ENCODE results near the gene ZBTB40. TPM values are rescaled to one million over a fixed set of nuclear protein-coding genes. Genes with fewer than 3 reads are reported as not detected.

Gene ZBTB40
- polyA plus RNA-seq, 3 donors: 3.5 to 5.1 (median 5.1) TPM

DNA sequence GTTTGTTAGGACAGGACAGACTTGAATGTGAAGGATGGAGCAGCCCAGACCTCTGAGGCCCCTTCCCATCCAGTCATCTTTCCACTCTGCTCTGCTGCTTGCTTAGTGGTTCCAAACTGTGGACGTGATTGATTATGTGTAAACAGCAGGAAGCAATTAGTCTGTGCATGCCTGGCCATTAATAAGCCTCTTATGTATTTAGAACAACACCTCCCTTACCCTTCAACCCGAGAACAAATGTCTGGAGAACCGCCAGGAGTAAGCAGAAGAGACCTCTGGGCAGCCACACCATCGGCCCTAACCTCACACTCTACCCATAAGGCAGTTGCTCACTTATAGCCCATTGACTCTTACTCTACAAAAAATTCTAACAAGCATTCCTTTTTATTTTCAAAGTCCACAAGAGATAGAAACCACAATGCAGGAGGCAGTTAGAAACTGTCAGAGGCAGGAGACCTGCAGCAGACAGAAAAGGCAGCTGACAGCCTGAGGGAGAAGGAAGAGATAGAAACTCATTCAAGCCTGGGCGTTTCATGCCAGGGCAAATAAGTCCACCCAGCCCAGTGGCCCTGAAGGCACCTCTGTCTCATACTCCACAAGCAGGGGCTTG, 105.8 kb downstream of the ZBTB40 start:
- H3K27ac ChIP-seq (ENCODE audit: low read depth, low read length): no peak overlapping the region
- 36 to 51% (median 50%) methylated on average over 5 of the region's 5 CpGs for WGBS, 3 donors

DNA sequence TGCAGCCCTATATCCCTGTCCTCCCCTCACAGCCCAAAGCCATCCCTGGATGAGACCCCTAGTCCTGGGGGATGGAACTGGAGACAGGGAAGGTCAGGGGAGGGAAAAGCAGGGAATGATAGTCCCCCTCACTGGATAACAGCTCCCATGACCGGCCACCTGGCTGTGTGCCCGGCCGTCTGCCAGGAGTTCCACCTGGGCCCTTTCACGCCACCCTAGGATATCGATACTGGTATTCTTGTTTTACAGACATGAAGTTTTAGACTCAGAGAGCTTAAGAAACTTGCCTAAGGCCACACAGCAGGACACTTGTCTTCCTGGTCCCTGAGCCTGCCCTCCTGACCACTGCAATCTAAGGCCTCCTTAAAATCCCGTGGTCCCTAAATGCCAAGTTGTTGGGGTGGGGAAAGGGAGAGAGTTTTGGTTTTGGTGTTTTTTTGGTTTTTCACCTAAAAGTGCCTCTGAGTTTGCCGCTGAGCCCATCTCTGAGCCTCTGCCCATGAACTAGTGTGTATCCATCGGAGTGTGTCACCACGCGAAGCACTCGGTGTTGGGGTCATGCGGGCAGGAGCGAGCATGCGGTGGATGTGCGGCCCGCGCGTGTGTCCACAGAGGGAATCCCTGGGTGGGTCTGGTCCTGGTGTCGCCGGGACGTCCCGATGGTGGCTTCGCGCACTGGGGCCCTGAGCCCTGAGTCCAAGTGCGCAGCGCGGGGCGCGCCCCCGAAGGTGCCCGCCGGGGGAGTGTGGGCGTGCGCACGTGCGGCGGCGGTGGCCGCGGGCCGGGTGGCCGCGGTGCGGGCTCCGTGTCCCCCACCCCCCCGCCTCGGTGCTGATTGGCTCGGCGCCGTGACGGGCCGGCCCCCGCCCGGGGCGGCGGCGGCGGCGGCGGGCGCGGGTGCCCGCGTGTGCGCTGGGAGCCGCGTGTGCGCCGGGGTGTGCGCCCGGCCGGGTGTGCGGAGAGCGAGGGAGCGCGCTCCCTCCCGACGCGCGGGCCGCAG, 111.2 kb downstream of the ZBTB40 start, which contains the start of gene EPHA8:
EPHA8 (plus strand) TSS at position 906 of the 1,000 bp plus-strand sequence. CDS start 147 bp downstream, outside the sequence.
- H3K27ac ChIP-seq (ENCODE audit: low read depth, low read length): no peak within 1 kb of the TSS
- 7 to 14% (median 8%) methylated on average over 40 to 81 of the region's 81 CpGs for WGBS, 3 donors

DNA sequence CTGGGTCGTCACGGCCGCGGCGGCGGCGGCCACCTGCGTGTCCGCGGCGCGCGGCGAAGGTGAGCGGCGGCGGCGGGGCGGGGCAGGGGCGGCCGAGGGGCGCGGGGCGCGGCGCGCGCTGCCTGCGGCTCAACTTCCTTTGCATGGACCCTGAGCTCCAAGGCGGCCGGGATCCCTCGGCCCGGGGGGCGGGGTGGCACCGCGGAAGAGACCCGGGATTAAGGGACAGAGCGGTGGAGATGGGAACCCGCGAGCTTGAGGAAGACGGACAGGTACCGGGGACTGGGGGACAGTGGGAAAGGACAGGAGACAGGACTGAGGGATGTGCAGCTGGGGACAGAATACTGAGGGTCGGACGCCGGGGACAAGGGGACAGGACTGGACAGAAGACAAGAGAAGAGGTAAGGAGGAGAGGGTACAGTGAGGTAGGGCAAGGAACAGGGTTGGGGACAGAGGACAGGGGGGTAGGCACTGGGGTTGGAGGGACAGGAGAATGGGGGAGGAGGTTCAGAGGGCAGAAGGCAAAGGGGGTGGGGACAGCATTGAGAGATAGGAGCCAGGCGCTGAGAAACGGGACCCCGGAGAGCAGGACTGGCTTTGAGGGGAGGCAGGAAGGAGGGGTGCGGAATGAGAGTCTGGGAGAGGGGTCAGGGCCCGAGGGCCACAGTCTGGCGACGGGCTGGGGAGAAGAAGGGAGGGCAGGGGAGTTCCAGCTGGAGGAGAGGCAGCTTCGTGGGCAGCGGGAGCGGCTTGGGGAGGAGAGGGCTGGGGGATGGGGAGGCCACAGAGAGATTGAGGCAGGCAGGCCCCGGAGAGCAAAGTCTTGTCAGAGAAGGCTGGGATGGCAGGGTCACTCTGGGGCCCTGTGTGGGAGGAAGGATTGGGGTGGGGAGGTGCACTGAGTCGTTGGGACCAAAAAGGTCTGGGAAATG, 112.3 kb downstream of the ZBTB40 start:
- WGBS, 3 donors: 4 to 16% (median 4%) methylated on average over 40 to 57 of the region's 57 CpGs
- H3K27ac ChIP-seq (ENCODE audit: low read depth, low read length): no peak overlapping the region

DNA sequence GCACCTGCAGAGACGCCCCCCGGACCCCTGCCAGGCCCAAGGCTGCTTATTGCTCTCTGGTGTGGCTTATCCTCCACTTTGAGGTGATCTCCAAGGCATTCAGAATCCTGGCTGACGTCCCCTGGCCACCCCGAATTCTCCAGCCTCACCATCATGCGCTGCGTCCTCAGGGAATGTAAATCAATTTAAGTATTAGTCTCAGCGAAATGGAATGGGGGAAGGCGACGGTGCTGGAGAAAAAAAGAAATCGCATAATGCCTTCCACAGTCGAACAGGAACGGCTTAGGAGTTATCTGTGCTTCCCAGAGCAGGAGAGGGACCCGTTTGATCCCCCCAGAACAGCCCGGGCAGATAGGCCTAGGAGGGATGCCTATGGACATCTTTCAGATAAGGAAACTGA, 114.5 kb downstream of the ZBTB40 start:
- 79 to 91% (median 83%) methylated on average over 14 of the region's 14 CpGs for WGBS, 3 donors
- no peak overlapping the region for H3K27ac ChIP-seq (ENCODE audit: low read depth, low read length)

DNA sequence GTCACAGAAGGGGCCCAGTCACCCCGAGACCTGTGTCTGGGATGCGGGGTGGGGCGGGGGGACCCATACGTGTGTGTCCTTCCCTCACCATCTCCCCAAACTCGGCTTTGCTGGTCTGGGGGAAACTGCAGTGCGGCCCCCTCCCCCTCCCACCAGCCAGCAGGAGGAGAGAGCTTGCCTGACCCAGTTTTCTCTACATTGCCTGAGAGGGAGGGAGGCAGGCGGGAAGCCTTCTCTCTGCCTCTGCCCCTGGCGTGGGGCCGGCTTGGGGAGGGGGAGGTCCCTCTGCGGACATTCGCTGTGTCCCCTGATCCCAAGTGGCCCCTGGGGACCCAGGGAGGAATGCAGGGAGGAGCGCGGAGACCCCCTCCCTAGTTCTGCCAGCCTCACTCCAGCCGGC, 115.5 kb downstream of the ZBTB40 start:
- 47 to 64% (median 49%) methylated on average over 14 of the region's 14 CpGs for WGBS, 3 donors
- no peak overlapping the region for H3K27ac ChIP-seq (ENCODE audit: low read depth, low read length)

DNA sequence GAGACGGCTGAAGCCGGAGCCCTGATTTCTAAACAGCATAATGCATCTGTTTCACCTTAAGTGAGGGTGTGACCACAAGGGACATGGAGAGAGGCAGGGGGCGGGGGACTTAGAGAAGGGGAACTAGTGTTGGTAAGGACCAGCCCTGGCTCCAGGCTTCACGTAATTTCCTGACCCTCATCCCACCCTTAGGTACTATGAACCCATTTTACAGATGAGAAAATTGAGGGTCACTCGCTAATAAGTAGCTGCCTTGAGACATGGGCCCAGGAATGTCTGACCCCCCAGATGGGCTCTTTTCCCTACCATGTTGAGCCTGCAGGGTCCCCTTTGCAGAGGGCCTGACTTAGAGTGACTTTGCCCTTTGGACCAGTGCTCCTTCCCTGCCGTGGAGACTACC, 116.3 kb downstream of the ZBTB40 start:
- WGBS, 3 donors: 70 to 83% (median 73%) methylated on average over 6 of the region's 6 CpGs
- H3K27ac ChIP-seq (ENCODE audit: low read depth, low read length): no peak overlapping the region

DNA sequence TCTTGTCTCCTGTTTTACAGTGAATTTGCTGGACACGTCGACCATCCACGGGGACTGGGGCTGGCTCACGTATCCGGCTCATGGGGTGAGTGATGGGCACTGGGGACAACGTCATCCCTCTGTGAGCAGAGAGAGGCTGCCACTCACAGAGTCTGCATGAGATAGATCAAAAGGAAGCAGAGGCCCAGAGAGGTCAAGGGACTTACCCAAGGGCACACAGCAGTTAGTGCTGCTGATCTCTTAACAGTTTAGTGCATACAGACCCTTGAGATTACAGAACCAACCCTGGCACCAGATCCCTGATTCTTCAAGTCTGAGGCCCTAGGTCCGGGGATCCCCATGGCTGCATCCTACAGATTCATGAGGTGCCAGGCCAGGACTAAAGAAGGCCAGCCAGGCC, 117.6 kb downstream of the ZBTB40 start:
- 85 to 94% (median 91%) methylated on average over 7 of the region's 7 CpGs for WGBS, 3 donors
- H3K27ac ChIP-seq (ENCODE audit: low read depth, low read length): no peak overlapping the region

DNA sequence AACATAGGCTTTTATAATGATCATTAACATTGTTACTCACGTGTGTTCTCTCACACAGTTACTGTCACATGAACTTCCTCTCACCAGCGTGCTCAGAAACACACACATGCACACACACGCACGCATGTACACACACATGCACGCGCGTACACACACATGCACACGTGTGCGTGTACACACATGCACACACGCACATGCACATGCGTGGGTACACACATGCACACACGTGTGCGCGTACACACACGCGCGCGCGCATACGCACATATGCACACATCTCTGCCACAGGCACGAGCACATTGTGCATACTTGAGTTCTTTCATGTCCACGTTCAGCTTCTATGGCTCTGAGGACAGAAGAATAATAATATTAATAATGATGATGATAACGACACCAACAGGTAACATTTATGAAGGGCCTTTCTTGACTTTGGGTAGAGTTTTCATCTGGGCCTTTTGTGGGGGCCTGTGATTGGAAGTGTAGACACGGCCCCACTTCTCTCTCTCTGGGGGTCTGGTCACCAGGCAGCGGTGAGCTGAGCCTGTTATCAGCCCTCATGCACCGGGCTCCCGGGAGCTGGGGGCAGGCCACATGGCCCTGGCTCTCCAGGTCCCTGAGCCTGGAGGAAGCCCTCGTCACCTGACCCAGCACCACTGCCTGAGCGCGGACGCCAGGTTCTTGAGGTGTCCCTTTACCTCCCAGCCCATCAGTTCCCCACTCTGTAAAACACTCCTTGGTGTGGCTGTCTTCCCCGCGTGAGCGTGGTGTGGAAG, 118.7 kb downstream of the ZBTB40 start:
- WGBS, 3 donors: 86 to 90% (median 89%) methylated on average over 33 to 34 of the region's 34 CpGs
- H3K27ac ChIP-seq (ENCODE audit: low read depth, low read length): no peak overlapping the region

DNA sequence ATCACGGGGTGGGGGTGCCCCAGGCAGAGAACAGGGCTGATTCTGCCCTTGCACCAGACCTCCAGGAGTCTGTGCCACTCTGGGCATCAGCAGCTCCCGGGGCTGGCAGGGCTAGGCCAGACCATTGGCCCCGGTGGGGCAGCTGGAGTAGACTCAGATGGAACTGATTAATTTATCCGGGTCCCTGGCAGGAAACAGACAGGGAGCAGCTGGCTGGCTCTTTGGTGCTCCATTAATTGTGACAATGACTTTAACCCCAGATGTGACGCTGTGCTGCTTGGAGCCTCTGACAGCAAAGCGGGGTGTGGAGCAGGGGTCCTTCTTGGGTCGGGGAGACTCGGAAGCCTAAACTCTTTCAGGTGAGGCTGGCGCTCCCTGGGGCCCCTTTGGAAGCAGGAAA, 121.2 kb downstream of the ZBTB40 start:
- WGBS, 3 donors: 44 to 63% (median 61%) methylated on average over 9 of the region's 9 CpGs

DNA sequence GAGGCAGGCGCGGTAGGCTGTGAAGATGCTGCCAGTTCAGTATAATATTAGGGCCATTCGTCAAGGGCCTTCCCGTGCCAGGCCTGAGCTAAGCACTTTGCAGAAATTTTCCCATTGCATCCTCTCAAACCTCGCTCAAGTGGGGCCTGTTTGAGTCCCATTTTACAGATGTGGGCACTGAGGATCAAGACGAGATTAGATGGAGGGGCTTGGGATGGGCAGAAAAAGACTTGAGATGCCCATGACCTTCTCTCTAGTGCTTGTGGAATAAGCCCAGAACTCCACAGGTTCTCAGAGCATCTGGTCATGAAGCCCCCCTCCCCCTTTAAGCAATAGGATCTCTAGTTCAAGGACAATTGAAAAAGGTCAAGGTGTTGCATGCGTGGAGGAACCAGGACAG, 121.6 kb downstream of the ZBTB40 start:
- H3K27ac ChIP-seq (ENCODE audit: low read depth, low read length): no peak overlapping the region
- 62 to 71% (median 69%) methylated on average over 7 of the region's 7 CpGs for WGBS, 3 donors

More for the DNA sequence above, 121.2 kb downstream of the ZBTB40 start:
- H3K27ac ChIP-seq (ENCODE audit: low read depth, low read length): no peak overlapping the region

DNA sequence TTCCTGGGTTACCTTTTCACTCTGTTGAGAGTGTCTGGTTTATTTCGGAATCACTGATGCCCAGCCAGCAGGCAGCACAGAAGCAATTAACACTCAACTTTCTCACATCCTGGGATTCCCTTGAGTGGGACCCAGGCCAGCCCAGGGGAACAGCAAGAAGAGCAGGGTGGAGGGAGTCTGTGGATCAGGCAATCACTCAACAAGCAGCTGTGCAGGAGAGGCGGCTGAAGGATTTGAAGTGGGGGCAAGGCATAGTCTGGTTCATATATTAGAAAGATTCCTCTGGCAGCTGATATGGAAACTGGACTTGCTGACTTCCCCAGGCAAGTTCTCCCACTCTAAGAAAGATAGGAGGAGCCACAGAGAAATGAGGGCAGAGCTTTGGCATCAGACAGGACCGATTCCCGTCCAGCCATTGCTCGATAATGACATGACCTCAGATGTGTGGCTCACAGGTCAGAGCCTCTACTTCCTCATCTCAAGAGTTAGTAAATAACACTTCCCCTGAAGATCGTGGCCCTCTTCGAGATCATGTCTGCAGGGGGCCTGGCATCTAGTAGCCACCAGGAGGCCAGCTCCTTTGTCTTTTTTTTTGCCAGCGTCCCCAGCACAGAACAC, 124.0 kb downstream of the ZBTB40 start:
- WGBS, 3 donors: 35 to 55% (median 42%) methylated on average over 8 of the region's 8 CpGs

DNA sequence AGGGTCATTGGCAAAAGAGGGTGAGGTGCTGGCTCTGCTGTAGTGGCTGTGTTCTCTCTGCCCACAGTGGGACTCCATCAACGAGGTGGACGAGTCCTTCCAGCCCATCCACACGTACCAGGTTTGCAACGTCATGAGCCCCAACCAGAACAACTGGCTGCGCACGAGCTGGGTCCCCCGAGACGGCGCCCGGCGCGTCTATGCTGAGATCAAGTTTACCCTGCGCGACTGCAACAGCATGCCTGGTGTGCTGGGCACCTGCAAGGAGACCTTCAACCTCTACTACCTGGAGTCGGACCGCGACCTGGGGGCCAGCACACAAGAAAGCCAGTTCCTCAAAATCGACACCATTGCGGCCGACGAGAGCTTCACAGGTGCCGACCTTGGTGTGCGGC, 124.5 kb downstream of the ZBTB40 start:
- H3K27ac ChIP-seq (ENCODE audit: low read depth, low read length): no peak overlapping the region
- WGBS, 3 donors: 87 to 89% (median 87%) methylated on average over 23 of the region's 23 CpGs

More for the DNA sequence above, 124.0 kb downstream of the ZBTB40 start:
- H3K27ac ChIP-seq (ENCODE audit: low read depth, low read length): no peak overlapping the region

DNA sequence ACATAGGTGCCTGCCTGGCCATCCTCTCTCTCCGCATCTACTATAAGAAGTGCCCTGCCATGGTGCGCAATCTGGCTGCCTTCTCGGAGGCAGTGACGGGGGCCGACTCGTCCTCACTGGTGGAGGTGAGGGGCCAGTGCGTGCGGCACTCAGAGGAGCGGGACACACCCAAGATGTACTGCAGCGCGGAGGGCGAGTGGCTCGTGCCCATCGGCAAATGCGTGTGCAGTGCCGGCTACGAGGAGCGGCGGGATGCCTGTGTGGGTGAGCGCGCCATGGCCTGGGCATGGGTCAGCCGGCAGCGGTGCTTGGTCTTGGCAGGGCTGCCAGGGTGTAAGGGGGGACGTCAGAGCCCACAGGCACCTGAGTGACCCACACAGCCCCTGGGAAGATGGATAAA, 125.0 kb downstream of the ZBTB40 start:
- no peak overlapping the region for H3K27ac ChIP-seq (ENCODE audit: low read depth, low read length)
- 92 to 96% (median 94%) methylated on average over 24 of the region's 24 CpGs for WGBS, 3 donors

DNA sequence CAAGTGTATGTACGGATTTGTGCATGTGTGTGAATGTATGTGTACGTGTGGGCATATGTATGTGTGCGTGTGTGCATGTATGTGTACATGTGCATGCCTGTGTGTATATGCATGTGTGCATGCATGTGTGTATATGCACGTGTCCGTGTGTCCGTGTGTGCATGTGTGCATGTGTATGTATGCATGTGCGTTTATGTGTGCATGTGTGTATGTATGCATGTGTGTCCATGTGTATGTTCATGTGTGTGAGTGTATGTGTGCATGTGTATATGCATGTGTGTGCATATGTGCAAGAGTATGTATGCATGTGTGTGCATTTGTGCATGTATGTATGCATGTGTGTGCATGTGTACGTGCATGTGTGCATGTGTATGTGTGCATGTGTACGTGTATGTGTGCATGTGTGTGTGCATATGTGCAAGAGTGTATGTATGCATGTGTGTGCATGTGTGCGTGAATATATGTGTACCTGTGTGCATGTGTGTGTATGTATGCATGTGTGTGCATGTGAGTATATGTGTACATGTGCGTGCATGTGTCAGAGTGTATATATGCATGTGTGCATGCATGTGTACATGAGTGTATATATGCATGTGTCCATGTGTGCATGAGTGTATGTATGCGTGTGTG, 127.2 kb downstream of the ZBTB40 start:
- no peak overlapping the region for H3K27ac ChIP-seq (ENCODE audit: low read depth, low read length)
- 78 to 97% (median 81%) methylated on average over 12 of the region's 12 CpGs for WGBS, 3 donors

DNA sequence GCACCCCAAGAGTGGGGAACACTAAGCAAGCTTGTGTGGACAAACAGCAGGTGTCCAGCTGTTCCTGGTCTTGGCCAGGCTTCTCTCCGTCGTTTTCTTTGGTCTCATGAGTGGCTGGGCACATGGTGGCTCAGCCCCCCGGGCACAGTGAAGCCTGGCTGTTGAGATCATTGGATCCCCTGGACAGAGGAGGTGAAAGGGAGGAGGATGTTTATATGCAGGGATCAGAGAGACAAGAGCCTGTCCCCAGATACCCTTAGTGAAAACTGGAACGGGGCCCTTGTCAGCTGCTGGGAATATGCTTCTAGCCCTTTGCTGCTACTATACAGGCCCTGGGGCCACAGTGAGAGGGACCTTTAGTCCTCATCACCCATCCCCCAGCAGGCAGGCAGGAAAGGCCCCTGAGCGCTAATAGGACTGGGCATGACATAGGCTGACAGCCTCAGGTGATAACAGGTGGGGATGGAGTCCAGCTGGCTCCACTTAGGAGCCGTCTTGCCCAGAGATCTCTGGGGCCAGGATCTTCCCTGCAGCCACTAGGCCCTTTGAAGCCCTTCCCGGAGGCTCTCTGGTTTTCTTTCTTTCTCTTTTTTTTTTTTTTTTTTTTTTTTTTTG, 128.0 kb downstream of the ZBTB40 start:
- no peak overlapping the region for H3K27ac ChIP-seq (ENCODE audit: low read depth, low read length)
- 45 to 58% (median 51%) methylated on average over 7 of the region's 7 CpGs for WGBS, 3 donors
